ENCODE data around the gene MTHFD2L. TPM values are rescaled to one million over a fixed set of nuclear protein-coding genes. Genes with fewer than 3 reads are reported as not detected.

MTHFD2L gene
- total and polyA plus RNA-seq, 2 donors (not counting 3 experiments of a cell fraction or from before 2014, with no cell fraction given): 6.9 to 15.2 TPM

GRCh38 chr4:74287164-74287563, 129.2 kb downstream of the MTHFD2L start:
- Histone ChIP-seq H3K36me3 (ENCODE audit: control insufficient read depth in 2 of 2, extremely low read depth in 1 of 2, insufficient read depth in 2 of 2, low read length in 2 of 2) (no peaks in the 10 kb centered on the region), H3K4me3 (replicated peaks in 1 of 3; ENCODE audit: insufficient read depth in 1 of 3, low read depth in 1 of 3, low read length in 3 of 3) (no peak overlapping the region), H2AFZ (ENCODE audit: low read depth, low read length) (no peak overlapping the region), H4K20me1 (replicated peaks; ENCODE audit: control insufficient read depth, extremely low read depth, insufficient read depth, low read length) (no peaks in the 10 kb centered on the region), H3K9ac (replicated peaks; ENCODE audit: extremely low read depth, insufficient read depth, low read length) (no peak overlapping the region), H3K9me1 (replicated peaks; ENCODE audit: control insufficient read depth, extremely low read depth, insufficient read depth, low read length) (no peaks in the 10 kb centered on the region), H3K9me3 (replicated peaks; ENCODE audit: control insufficient read depth, insufficient read depth, low read length) (no peaks in the 10 kb centered on the region), H3K4me1 (ENCODE audit: control insufficient read depth, extremely low read depth, insufficient read depth, low read length) (no peaks in the 10 kb centered on the region), H3K79me2 (ENCODE audit: control insufficient read depth, insufficient read depth, low read length) (no peaks in the 10 kb centered on the region), H3K4me2 (ENCODE audit: insufficient read depth, low read length) (no peak overlapping the region), H3K27ac (ENCODE audit: insufficient read depth, low read depth, low read length) (no peak overlapping the region), H3K27me3 (ENCODE audit: control insufficient read depth in 2 of 2, insufficient read depth in 2 of 2, low read length in 2 of 2) (no peaks in the 10 kb centered on the region)
- TF ChIP-seq POLR2AphosphoS5 (IDR thresholded peaks at IDR 0.05; ENCODE audit: insufficient read depth, low read depth, low read length): no peak
- no peak for TF ChIP-seq MAX (IDR thresholded peaks at IDR 0.05; ENCODE audit: insufficient read depth, insufficient read length)
- TF ChIP-seq FOS (IDR thresholded peaks at IDR 0.05; ENCODE audit: borderline replicate concordance, insufficient read depth, low read length): no peak
- TF ChIP-seq CTCF (IDR thresholded peaks at IDR 0.05; ENCODE audit: extremely low read depth in 1 of 2, insufficient read depth in 1 of 2, low read depth in 1 of 2, low read length in 2 of 2): no peak
- no peak for TF ChIP-seq MYC (IDR thresholded peaks at IDR 0.05; ENCODE audit: low read depth, low read length)
- no peak for TF ChIP-seq JUN (IDR thresholded peaks at IDR 0.05; ENCODE audit: borderline replicate concordance, insufficient read depth, insufficient read length, low read depth)
- TF ChIP-seq POLR2A (IDR thresholded peaks at IDR 0.05; ENCODE audit: low read depth, low read length): no peak
- no peak for TF ChIP-seq EZH2 (IDR thresholded peaks at IDR 0.05; ENCODE audit: borderline replicate concordance, low read depth, low read length, severe bottlenecking)
- TF ChIP-seq GATA2 (IDR thresholded peaks at IDR 0.05; ENCODE audit: insufficient read depth, insufficient read length, low read depth, low read length): no peak
- intact Hi-C loops (cut with micrococcal nuclease) (no loop called here), dilution Hi-C loops (cut with MboI; ENCODE audit: extremely low pct_ligation_motif_present, low sequenced_read_pairs) (no loop called here)
- no TSS peak for BruUV-seq (replicated peaks)
- CTCF ChIA-PET: interaction anchor here (0.9 to 1.3 kb wide), 3 partner anchors 16 to 59 kb away, joined by 3 to 5 read pairs (median 5); no protein-coding TSS in a partner anchor
- DNase-seq (ENCODE audit: low read depth, low spot score): no peak
- POLR2A ChIA-PET: no interaction called here
- FAIRE-seq: no peak
